Adrenal gland (tissue), 5 donors: ENCODE measurements around the gene RALGPS1.

ENCODE experiments used
- POLR2A ChIP-seq, 2 donors: fragments of 450-650 bp; IDR thresholded peaks; one replicate each; pipeline ENCODE4 v1.6.1; 2017; ENCODE audit warnings: antibody characterized with exemption in 2 of 2, mild to moderate bottlenecking in 2 of 2, moderate library complexity in 1 of 2
- TF ChIP-seq, protein P1 (sequence below), 6 experiments: fragments of 450-650 bp in 4 of 6; fragments of 200-600 bp in 2 of 6; sonication (generic) in 1 of 6; IDR thresholded peaks; 1 replicate in 5 of 6; 2 replicates in 1 of 6; pipeline versions ENCODE4 v1.5.1 to v1.8.0; 2016 to 2021; ENCODE audit warnings: antibody characterized with exemption in 6 of 6, mild to moderate bottlenecking in 2 of 6, moderate library complexity in 1 of 6
- donor health status: DM: no; HTN: no; CAD: no.

DNA sequence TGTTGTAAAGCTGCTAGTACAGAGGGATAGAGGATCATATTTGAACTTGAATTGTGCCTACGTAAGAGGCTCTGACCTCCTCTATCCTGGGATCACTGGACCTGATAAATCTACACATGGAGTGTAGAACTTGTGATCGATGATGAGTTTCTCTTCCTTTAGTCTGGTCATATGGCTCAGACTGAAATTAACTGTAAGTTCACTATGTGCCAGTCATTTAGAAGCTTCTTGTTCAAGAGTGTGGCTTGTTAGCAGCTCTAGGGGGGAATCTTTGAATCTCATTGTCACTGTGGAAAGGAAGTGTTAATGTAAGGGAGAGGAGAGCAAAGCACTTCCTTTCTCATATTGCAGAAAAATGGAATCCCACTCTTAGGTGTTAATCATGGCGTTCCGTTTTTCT is 42.1 kb upstream of the RALGPS1 start:
- TF ChIP-seq, protein P1, sequence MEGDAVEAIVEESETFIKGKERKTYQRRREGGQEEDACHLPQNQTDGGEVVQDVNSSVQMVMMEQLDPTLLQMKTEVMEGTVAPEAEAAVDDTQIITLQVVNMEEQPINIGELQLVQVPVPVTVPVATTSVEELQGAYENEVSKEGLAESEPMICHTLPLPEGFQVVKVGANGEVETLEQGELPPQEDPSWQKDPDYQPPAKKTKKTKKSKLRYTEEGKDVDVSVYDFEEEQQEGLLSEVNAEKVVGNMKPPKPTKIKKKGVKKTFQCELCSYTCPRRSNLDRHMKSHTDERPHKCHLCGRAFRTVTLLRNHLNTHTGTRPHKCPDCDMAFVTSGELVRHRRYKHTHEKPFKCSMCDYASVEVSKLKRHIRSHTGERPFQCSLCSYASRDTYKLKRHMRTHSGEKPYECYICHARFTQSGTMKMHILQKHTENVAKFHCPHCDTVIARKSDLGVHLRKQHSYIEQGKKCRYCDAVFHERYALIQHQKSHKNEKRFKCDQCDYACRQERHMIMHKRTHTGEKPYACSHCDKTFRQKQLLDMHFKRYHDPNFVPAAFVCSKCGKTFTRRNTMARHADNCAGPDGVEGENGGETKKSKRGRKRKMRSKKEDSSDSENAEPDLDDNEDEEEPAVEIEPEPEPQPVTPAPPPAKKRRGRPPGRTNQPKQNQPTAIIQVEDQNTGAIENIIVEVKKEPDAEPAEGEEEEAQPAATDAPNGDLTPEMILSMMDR (IDR thresholded peaks at IDR 0.05): no peak
- no peak for TF ChIP-seq POLR2A (IDR thresholded peaks at IDR 0.05)
